ENCODE measurements around the gene TENM3. TPM values are rescaled to one million over a fixed set of nuclear protein-coding genes. Genes with fewer than 3 reads are reported as not detected.

Gene TENM3
- polyA plus RNA-seq, 1 of the 3 experiments (the other 2 are of a cell fraction) = 10.4 TPM

DNA sequence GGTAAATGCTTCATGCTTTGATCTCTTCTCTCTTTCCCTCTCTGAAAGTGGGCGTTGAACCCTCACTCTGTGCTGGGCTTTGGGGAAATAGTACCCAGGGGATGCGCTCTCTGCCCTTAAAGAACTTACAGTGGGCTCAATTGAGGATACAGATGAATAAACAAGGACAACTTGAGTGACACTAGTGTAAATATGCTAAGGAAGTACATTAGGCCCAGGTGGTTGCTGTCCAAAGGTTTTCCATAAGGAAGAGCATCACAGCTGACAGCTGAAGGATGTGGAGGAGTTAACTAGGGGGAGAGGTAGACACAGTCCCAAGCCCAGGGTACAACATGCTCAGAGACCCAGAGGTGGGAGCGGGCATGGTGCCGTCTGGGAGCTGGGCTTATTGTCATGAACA is 49.4 kb downstream of the TENM3 start:
- TF ChIP-seq, protein P1, sequence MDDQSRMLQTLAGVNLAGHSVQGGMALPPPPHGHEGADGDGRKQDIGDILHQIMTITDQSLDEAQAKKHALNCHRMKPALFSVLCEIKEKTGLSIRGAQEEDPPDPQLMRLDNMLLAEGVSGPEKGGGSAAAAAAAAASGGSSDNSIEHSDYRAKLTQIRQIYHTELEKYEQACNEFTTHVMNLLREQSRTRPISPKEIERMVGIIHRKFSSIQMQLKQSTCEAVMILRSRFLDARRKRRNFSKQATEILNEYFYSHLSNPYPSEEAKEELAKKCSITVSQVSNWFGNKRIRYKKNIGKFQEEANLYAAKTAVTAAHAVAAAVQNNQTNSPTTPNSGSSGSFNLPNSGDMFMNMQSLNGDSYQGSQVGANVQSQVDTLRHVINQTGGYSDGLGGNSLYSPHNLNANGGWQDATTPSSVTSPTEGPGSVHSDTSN (IDR thresholded peaks at IDR 0.05) = no peak
- TF ChIP-seq GATA2 (CRISPR knock-in tag; IDR thresholded peaks at IDR 0.05) (no peak), TAF1 (IDR thresholded peaks at IDR 0.05; ENCODE audit: borderline replicate concordance, low read depth, low read length) (no peak), ELF1 (IDR thresholded peaks at IDR 0.05) (no peak), CHD2 (IDR thresholded peaks at IDR 0.05; ENCODE audit: low read length, partially characterized antibody) (no peak), SMC3 (IDR thresholded peaks at IDR 0.05; ENCODE audit: low read depth, low read length) (no peak), FOXJ3 (CRISPR knock-in tag; IDR thresholded peaks at IDR 0.05) (no peak), NRF1 (IDR thresholded peaks at IDR 0.05; ENCODE audit: low read depth, low read length) (no peak), MXI1 (IDR thresholded peaks at IDR 0.05; ENCODE audit: low read depth, low read length) (no peak), RFX5 (IDR thresholded peaks at IDR 0.05; ENCODE audit: low read length) (no peak), RXRA (IDR thresholded peaks at IDR 0.05; ENCODE audit: borderline replicate concordance, low read depth) (no peak), NFIC (IDR thresholded peaks at IDR 0.05; ENCODE audit: borderline replicate concordance) (no peak), MEF2A (IDR thresholded peaks at IDR 0.05; ENCODE audit: borderline replicate concordance, low read depth) (no peak), EP300 (IDR thresholded peaks at IDR 0.05; ENCODE audit: borderline replicate concordance in 1 of 2, low read depth in 1 of 2, low read length in 1 of 2) (no peak)
- TF ChIP-seq, protein P2, sequence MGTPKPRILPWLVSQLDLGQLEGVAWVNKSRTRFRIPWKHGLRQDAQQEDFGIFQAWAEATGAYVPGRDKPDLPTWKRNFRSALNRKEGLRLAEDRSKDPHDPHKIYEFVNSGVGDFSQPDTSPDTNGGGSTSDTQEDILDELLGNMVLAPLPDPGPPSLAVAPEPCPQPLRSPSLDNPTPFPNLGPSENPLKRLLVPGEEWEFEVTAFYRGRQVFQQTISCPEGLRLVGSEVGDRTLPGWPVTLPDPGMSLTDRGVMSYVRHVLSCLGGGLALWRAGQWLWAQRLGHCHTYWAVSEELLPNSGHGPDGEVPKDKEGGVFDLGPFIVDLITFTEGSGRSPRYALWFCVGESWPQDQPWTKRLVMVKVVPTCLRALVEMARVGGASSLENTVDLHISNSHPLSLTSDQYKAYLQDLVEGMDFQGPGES (IDR thresholded peaks at IDR 0.05; ENCODE audit: low read depth, low read length) = no peak
- H3K79me2 ChIP-seq (ENCODE audit: insufficient read depth) = no peaks in the 10 kb centered on the region
- H3K4me2 ChIP-seq = no peak overlapping the region
- H3K9ac ChIP-seq = no peak overlapping the region
- CTCF ChIA-PET = interaction anchor here (0.5 kb wide), 1 partner anchor 285 kb away, joined by 3 read pairs; no protein-coding TSS in a partner anchor
- H3K36me3 ChIP-seq (replicated peaks in 1 of 2; ENCODE audit: control insufficient read depth in 1 of 2, insufficient read depth in 2 of 2, low read length in 1 of 2) = no peaks in the 10 kb centered on the region
- H3F3A ChIP-seq (replicated peaks; ENCODE audit: insufficient read depth) = no peaks in the 10 kb centered on the region
- H3K9me3 ChIP-seq = no peaks in the 10 kb centered on the region
- no peaks in the 10 kb centered on the region for H4K20me1 ChIP-seq (ENCODE audit: insufficient read depth)
- no peaks in the 10 kb centered on the region for H3K9me2 ChIP-seq
- H3K4me1 ChIP-seq (ENCODE audit: control insufficient read depth in 1 of 2, insufficient read depth in 2 of 2, low read depth in 1 of 2, low read length in 1 of 2) = no peaks in the 10 kb centered on the region; a peak in 2 of 4 replicates
- WGBS (ENCODE audit: low lambda C conversion rate) = 87% methylated on average over 3 of the region's 4 CpGs
- no peaks in the 10 kb centered on the region for H3K27me3 ChIP-seq (ENCODE audit: insufficient read depth)
- H2AFZ ChIP-seq (ENCODE audit: low read depth) = no peak overlapping the region
- DNase-seq = no peak
- POLR2A ChIA-PET = no interaction called here
- H3K4me3 ChIP-seq (ENCODE audit: low read depth in 2 of 2, low read length in 1 of 2) = no peak overlapping the region
- no peak overlapping the region for H3K27ac ChIP-seq (ENCODE audit: low read depth in 2 of 2, low read length in 1 of 2)

GRCh38 chr4:182293691-182294255 is 50.6 kb downstream of the TENM3 start:
- H3K4me1 ChIP-seq (ENCODE audit: control insufficient read depth in 1 of 2, insufficient read depth in 2 of 2, low read depth in 1 of 2, low read length in 1 of 2) = peaks cover 0 to 8% of the 10 kb centered on the region in 2 experiments; a peak in 2 of 4 replicates
- no peaks in the 10 kb centered on the region for H3K9me2 ChIP-seq
- no peaks in the 10 kb centered on the region for H3K27me3 ChIP-seq (ENCODE audit: insufficient read depth)
- H4K20me1 ChIP-seq (ENCODE audit: insufficient read depth) = no peaks in the 10 kb centered on the region
- CTCF ChIA-PET = no interaction called here
- POLR2A ChIA-PET = no interaction called here
- WGBS (ENCODE audit: low lambda C conversion rate) = 86% methylated on average over 14 of the region's 14 CpGs
- H3K4me3 ChIP-seq (ENCODE audit: low read depth in 2 of 2, low read length in 1 of 2) = no peak overlapping the region
- H2AFZ ChIP-seq (ENCODE audit: low read depth) = no peak overlapping the region
- DNase-seq = no peak
- H3K27ac ChIP-seq (ENCODE audit: low read depth in 2 of 2, low read length in 1 of 2) = no peak overlapping the region
- H3K9me3 ChIP-seq = no peaks in the 10 kb centered on the region
- no peak overlapping the region for H3K9ac ChIP-seq
- H3K36me3 ChIP-seq (replicated peaks in 1 of 2; ENCODE audit: control insufficient read depth in 1 of 2, insufficient read depth in 2 of 2, low read length in 1 of 2) = no peaks in the 10 kb centered on the region
- no peaks in the 10 kb centered on the region for H3K79me2 ChIP-seq (ENCODE audit: insufficient read depth)
- no peak overlapping the region for H3K4me2 ChIP-seq
- no peaks in the 10 kb centered on the region for H3F3A ChIP-seq (replicated peaks; ENCODE audit: insufficient read depth)
- no peak for TF ChIP-seq FOSL2 (IDR thresholded peaks at IDR 0.05; ENCODE audit: borderline replicate concordance, low read depth)
- TF ChIP-seq, protein P3, sequence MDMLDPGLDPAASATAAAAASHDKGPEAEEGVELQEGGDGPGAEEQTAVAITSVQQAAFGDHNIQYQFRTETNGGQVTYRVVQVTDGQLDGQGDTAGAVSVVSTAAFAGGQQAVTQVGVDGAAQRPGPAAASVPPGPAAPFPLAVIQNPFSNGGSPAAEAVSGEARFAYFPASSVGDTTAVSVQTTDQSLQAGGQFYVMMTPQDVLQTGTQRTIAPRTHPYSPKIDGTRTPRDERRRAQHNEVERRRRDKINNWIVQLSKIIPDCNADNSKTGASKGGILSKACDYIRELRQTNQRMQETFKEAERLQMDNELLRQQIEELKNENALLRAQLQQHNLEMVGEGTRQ (IDR thresholded peaks at IDR 0.05; ENCODE audit: borderline replicate concordance, low read depth, low read length) = no peak
- TF ChIP-seq FOXM1 (IDR thresholded peaks at IDR 0.05; ENCODE audit: low read depth) = no peak
- TF ChIP-seq SMC3 (IDR thresholded peaks at IDR 0.05; ENCODE audit: low read depth, low read length) = no peak
- no peak for TF ChIP-seq YY1 (IDR thresholded peaks at IDR 0.05; ENCODE audit: low read depth)
- no peak for TF ChIP-seq GABPA (IDR thresholded peaks at IDR 0.05; ENCODE audit: low read depth)
- no peak for TF ChIP-seq TEAD4 (IDR thresholded peaks at IDR 0.05; ENCODE audit: borderline replicate concordance, insufficient read depth)
- no peak for TF ChIP-seq RXRA (IDR thresholded peaks at IDR 0.05; ENCODE audit: borderline replicate concordance, low read depth)
